K562 (cell line): ENCODE results near the gene DIP2C.

ENCODE experiments used
- HDGF ChIP-seq: fragments of 450-650 bp; IDR thresholded peaks from 2 replicates; pipeline ENCODE4 v1.6.1; 2016
- JUN ChIP-seq, 2 experiments: sonication (generic) in 1 of 2; formaldehyde crosslinking in 1 of 2; IDR thresholded peaks; 2 replicates each; pipeline versions ENCODE4 v1.6.1 to v1.8.0; 2012 to 2022; ENCODE audit warnings: borderline replicate concordance in 2 of 2, mild to moderate bottlenecking in 2 of 2, improper control_type of control experiment in 1 of 2, low read depth in 1 of 2, low read length in 1 of 2, missing genetic modification reagents in 1 of 2
- POLR2A ChIP-seq: fragments of 450-650 bp; conservative IDR thresholded peaks from 2 replicates; pipeline ENCODE4 v1.6.1; 2016
- SLC30A9 ChIP-seq: fragments of 250-450 bp; sonication (Bioruptor Pico); IDR thresholded peaks from 2 replicates; pipeline ENCODE4 v1.8.0; 2022; ENCODE audit warnings: mild to moderate bottlenecking, moderate library complexity
- TCF3 ChIP-seq: sonication (generic); formaldehyde crosslinking; IDR thresholded peaks from 2 replicates; pipeline ENCODE4 v1.4.0; 2020; ENCODE audit warnings: mild to moderate bottlenecking, missing genetic modification reagents
- ZKSCAN8 ChIP-seq: fragments of 200-800 bp; sonication (Bioruptor generic); IDR thresholded peaks from 2 replicates; pipeline ENCODE4 v1.6.1; 2016; ENCODE audit warnings: missing genetic modification characterization, missing compliant biosample characterization
- ZNF232 ChIP-seq: sonication (generic); formaldehyde crosslinking; IDR thresholded peaks from 2 replicates; pipeline ENCODE4 v1.8.0; 2022; ENCODE audit warnings: mild to moderate bottlenecking, missing genetic modification reagents

GRCh38 chr10:517872-518475 is 171.5 kb downstream of the DIP2C start:
- no peak for TF ChIP-seq POLR2A
- no peak for TF ChIP-seq TCF3
- no peak for TF ChIP-seq SLC30A9 (CRISPR knock-in tag)
- TF ChIP-seq JUN (IDR thresholded peaks at IDR 0.05; ENCODE audit: borderline replicate concordance, low read depth, low read length): no peak
- TF ChIP-seq JUN (CRISPR knock-in tag; IDR thresholded peaks at IDR 0.05; ENCODE audit: borderline replicate concordance): no peak
- no peak for TF ChIP-seq ZNF232 (CRISPR knock-in tag)
- TF ChIP-seq ZKSCAN8: no peak
- TF ChIP-seq HDGF: no peak
